SK-N-DZ (cell line): Measurements from ENCODE around the gene NXT1.

Source experiments
- DNase-seq: peaks from one replicate; pipeline ENCODE4 v3.0.0-alpha.2; 2015; ENCODE audit warnings: low spot score
- small RNA-seq, 2 experiments: library from RNA; depleted of rRNA; stranded (forward); fragments of <200 nt; gene quantifications; one replicate each; pipeline ENCODE3, GENCODE V24; 2014

Gene NXT1

DNA sequence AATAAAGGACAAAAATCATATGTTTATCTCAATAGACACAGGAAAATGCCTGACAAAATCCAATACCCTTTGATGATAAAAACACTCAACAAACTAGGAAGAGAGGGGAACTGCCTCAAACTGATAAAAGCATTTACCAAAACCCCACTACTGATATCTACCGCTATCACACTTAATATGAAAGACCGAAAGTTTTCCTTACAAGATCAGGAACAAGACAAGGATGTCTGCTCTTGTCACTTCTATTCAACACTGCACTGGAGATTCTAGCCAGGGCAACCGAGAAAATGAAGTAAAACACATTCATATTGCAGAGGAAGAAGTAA, 36.5 kb downstream of the NXT1 start:
- DNase-seq, result no peak

DNA sequence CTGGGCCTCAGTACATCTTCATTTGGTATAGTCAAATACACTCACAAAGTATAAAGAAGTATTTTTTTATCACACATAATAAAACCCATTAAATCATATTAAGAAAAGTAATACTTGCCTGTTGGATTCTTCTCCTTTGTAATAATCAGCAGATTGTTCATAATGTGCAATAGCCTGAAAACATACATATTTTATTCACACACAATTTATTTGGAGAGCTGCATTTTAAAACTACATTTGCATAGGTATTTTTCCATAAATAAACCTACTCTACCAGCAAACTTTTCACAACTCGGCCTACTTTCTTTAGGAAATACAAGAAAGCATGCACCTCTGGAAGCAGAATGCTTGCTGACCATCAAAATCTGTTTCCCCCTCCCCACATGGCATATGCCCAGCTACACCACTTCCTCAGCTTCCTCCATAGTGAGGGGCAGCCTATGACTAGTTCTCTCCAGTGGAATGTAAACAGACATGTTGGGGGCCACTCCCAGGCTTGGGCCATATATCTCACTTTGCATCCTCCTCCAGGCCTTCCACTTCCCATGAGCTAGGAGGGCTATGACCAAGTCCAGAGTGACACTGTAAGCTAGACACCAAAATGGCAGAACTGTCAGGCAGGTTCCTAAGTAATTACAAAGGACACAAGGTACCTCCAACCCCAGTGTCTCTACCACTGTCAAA, 39.6 kb downstream of the NXT1 start:
- no peak for DNase-seq

GRCh38 chr20:23391707-23392310, 41.2 kb downstream of the NXT1 start:
- DNase-seq, result no peak

GRCh38 chr20:23393996-23394775, 43.6 kb downstream of the NXT1 start:
- DNase-seq, result no peak

- no peak for DNase-seq
Observed at GRCh38 chr20:23396950-23397627, 46.5 kb downstream of the NXT1 start.

- no peak for DNase-seq
Observed at GRCh38 chr20:23397961-23398360, 47.4 kb downstream of the NXT1 start.

DNA sequence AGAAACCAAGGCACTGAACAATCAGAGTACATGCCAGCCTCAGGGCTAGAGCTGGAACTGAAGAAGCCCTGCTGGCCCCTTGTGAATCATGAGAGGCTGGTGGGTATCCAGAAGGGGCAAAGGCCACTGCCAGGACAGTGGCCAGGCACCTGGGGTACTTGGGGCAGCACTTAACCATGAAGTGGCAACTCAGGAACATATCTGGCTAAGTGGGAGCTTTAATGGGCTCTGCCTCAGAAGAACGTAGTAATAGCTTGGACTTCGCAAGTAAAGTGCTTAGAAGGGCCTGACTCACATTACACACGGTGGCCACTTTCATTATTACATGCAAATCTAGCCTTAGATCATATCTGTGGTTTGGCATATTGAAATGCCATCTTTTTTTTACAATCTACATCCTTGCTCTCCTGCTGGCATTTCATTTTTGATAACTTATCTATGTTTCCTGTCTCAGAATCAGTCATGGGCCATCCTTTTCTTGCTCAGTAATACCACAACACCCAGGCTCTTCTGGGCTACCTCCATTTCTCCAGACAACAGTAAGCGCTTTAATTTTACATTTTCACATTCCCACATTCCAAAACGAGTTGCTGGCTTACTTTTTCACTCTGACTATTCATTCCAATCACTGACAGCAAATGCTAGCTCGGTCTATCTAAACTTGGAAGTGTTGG, 49.1 kb downstream of the NXT1 start:
- DNase-seq, result no peak

GRCh38 chr20:23401051-23401450, 50.5 kb downstream of the NXT1 start:
- DNase-seq, result no peak

- DNase-seq, result no peak
Observed at GRCh38 chr20:23403751-23404150, 53.2 kb downstream of the NXT1 start.

DNA sequence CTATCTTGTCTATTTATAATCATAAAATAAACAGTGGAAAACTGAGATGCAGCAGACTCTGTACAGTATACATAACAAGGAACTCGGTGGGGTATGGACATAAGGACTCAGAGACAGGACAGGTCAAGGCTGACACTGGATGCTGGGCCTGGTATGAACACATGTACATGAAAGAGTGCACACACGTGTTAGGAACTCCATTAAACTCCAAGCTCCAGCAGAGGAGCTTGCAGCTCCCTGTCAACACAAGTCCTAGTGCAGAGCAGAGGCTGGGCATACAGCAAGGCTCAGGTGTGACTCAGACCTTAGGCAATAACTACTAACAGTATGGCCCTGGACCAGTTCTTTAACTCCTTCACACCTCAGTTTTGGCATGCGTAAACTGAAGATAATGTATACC, 53.6 kb downstream of the NXT1 start:
- DNase-seq, result no peak

Small RNAs within 50 kb of the gene (small RNA-seq; reads per million reads assigned to genes)
- 0 reads per million in 2 experiments for gene RNA5SP479
